GM12878 (cell line): Measurements from ENCODE around the gene THAP9. TPM values are rescaled to one million over a fixed set of nuclear protein-coding genes. Genes with fewer than 3 reads are reported as not detected.
"Not testable (repeated sequence)": the region's sequence is repeated elsewhere in the genome, so short reads cannot be mapped to it uniquely, and the experiment has no call there.

Experiments used
- ATAC-seq: fragments of 200-7000 bp; cut with Tn5 transposase; 3 replicates; pipeline ENCODE4 v1.9.1; 2020; ENCODE audit warnings: mild to moderate bottlenecking, moderate library complexity
- BruUV-seq: library from RNA; stranded (reverse); fragments of 400-500 nt; replicated peaks from 2 replicates; lab custom pipeline; 2021; lab: Mats Ljungman, UMichigan
- CTCF ChIA-PET: fragments of 300-600 bp; sonication (Branson Sonifier 250); formaldehyde crosslinking; extraction: SDS; loops from one replicate; lab custom pipeline; 2021; ENCODE audit warnings: inconsistent platforms; lab: Yijun Ruan, JAX
- POLR2A ChIA-PET: fragments of 350-600 bp; formaldehyde crosslinking; extraction: SDS; loops from one replicate; lab custom pipeline; 2021; ENCODE audit warnings: inconsistent platforms; lab: Charles Lee
- RAD21 ChIA-PET: fragments of 300-600 bp; sonication (Branson Sonifier 250); formaldehyde crosslinking; loops from one replicate; lab custom pipeline; 2023; ENCODE audit warnings: antibody characterized with exemption; ENCODE audit not compliant: unreplicated experiment; lab: Charles Lee
- SMC1A ChIA-PET: fragments of 300-600 bp; sonication (Branson Sonifier 250); formaldehyde crosslinking; loops from one replicate; lab custom pipeline; 2023; ENCODE audit not compliant: unreplicated experiment, uncharacterized antibody; lab: Charles Lee
- DNase-seq: peaks from one replicate; pipeline ENCODE4 v3.0.0-alpha.2; 2011; ENCODE audit warnings: low read depth, low spot score
- FAIRE-seq: peaks from 3 replicates; lab custom pipeline; 2011; peaks lifted over from hg19 to GRCh38; lab: Jason Lieb, UNC
- H2AFZ ChIP-seq: 2 replicates; pipeline ENCODE4 v1.6.0; 2011; ENCODE audit warnings: low read depth, low read length, control low read depth; ENCODE audit not compliant: control insufficient read depth
- H3K27ac ChIP-seq: 2 replicates; pipeline ENCODE4 v1.5.1; 2011; ENCODE audit warnings: control low read depth; ENCODE audit not compliant: control insufficient read depth, insufficient read depth
- H3K27me3 ChIP-seq, 2 experiments: replicated peaks in 1 of 2; 2 replicates each; pipeline versions ENCODE4 v1.6.0 to v1.6.1; 2011; ENCODE audit warnings: low read length in 1 of 2; ENCODE audit not compliant: control insufficient read depth in 2 of 2, insufficient read depth in 2 of 2
- H3K36me3 ChIP-seq, 2 experiments: 2 replicates each; pipeline ENCODE4 v1.5.1; 2011; ENCODE audit warnings: low read length in 1 of 2; ENCODE audit not compliant: control insufficient read depth in 2 of 2, insufficient read depth in 2 of 2
- H3K4me1 ChIP-seq: 2 replicates; pipeline ENCODE4 v1.6.1; 2011; ENCODE audit warnings: mild to moderate bottlenecking, low read length, moderate library complexity, mixed read lengths; ENCODE audit not compliant: control insufficient read depth, insufficient read depth
- H3K4me2 ChIP-seq: 2 replicates; pipeline ENCODE4 v1.6.0; 2011; ENCODE audit warnings: control low read depth; ENCODE audit not compliant: control insufficient read depth, insufficient read depth
- H3K4me3 ChIP-seq: fragments of 200-600 bp; sonication (generic); 2 replicates; pipeline ENCODE4 v1.5.1; 2016
- H3K79me2 ChIP-seq: 2 replicates; pipeline ENCODE4 v1.6.0; 2011; ENCODE audit warnings: low read length; ENCODE audit not compliant: control insufficient read depth, insufficient read depth
- H3K9ac ChIP-seq: 2 replicates; pipeline ENCODE4 v1.8.0; 2011; ENCODE audit warnings: low read length, control low read depth, mixed read lengths; ENCODE audit not compliant: control insufficient read depth, insufficient read depth
- H3K9me3 ChIP-seq: replicated peaks from 3 replicates; pipeline ENCODE4 v1.5.1; 2011; ENCODE audit warnings: mild to moderate bottlenecking, low read length; ENCODE audit not compliant: control insufficient read depth, insufficient read depth
- H4K20me1 ChIP-seq: 2 replicates; pipeline ENCODE4 v1.6.0; 2011; ENCODE audit not compliant: control insufficient read depth, insufficient read depth
- BHLHE40 ChIP-seq, 2 experiments: fragments of 450-650 bp in 1 of 2; IDR thresholded peaks; 2 replicates each; pipeline ENCODE4 v1.6.1; 2011 to 2017; ENCODE audit warnings: low read depth in 2 of 2, borderline replicate concordance in 1 of 2, improper control_type of control experiment in 1 of 2, low read length in 1 of 2, mild to moderate bottlenecking in 1 of 2
- EP300 ChIP-seq, 2 experiments: fragments of 150-350 bp in 1 of 2; IDR thresholded peaks; 2 replicates each; pipeline ENCODE4 v1.6.1; 2011 to 2012; ENCODE audit warnings: low read depth in 2 of 2, low read length in 2 of 2, borderline replicate concordance in 1 of 2, improper control_type of control experiment in 1 of 2, inconsistent platforms in 1 of 2; ENCODE audit not compliant: control insufficient read depth in 1 of 2
- HDGF ChIP-seq: fragments of 450-650 bp; IDR thresholded peaks from 2 replicates; pipeline ENCODE4 v1.6.1; 2016; ENCODE audit warnings: antibody characterized with exemption
- NFYA ChIP-seq: IDR thresholded peaks from 2 replicates; pipeline ENCODE4 v1.6.1; 2011; ENCODE audit warnings: low read depth, mild to moderate bottlenecking, low read length, improper control_type of control experiment, borderline replicate concordance
- NRF1 ChIP-seq: conservative IDR thresholded peaks from 2 replicates; pipeline ENCODE4 v1.6.1; 2011; ENCODE audit warnings: mild to moderate bottlenecking, low read depth, low read length, improper control_type of control experiment
- RB1 ChIP-seq: fragments of 450-650 bp; formaldehyde crosslinking; IDR thresholded peaks from 2 replicates; pipeline ENCODE4 v1.6.1; 2017; ENCODE audit warnings: mild to moderate bottlenecking, borderline replicate concordance
- RFX5 ChIP-seq: IDR thresholded peaks from 2 replicates; pipeline ENCODE4 v1.6.1; 2011; ENCODE audit warnings: low read depth, low read length, improper control_type of control experiment
- SPI1 ChIP-seq: IDR thresholded peaks from 2 replicates; pipeline ENCODE4 v1.6.1; 2011; ENCODE audit warnings: low read depth, mild to moderate bottlenecking, low read length, moderate library complexity, borderline replicate concordance; ENCODE audit not compliant: insufficient read depth
- ZNF207 ChIP-seq: fragments of 450-650 bp; IDR thresholded peaks from 2 replicates; pipeline ENCODE4 v1.6.1; 2014; ENCODE audit warnings: antibody characterized with exemption, mild to moderate bottlenecking, borderline replicate concordance
- WGBS: methylation state at CpG from one replicate; pipeline ENCODE4 v1.1.6; 2016; ENCODE audit warnings: low lambda C conversion rate; ENCODE audit not compliant: insufficient replicate concordance, insufficient coverage; ENCODE audit errors: missing lambda C conversion rate; 5-methylcytosine and 5-hydroxymethylcytosine counted together
- in situ Hi-C: fragments of 300-500 bp; cut with MboI; formaldehyde crosslinking; loops from 9 replicates; pipeline ENCODE4 v1.14.3; 2018; ENCODE audit warnings: mixed read lengths
- intact Hi-C: fragments of 100-400 bp; cut with micrococcal nuclease; formaldehyde crosslinking; loops from one replicate; pipeline ENCODE4 v1.14.2; 2022; ENCODE audit not compliant: unreplicated experiment
- polyA plus RNA-seq, 11 experiments: library from polyadenylated mRNA; depleted of rRNA in 4 of 11; unstranded in 6 of 11; stranded (reverse) in 5 of 11; fragments of >200 nt; fragmentation: Nextera tagmentation in 4 of 11; fragmentation: Illumina TruSeq in 1 of 11; extraction: Ambion mirVana in 4 of 11; extraction: Trizol in 1 of 11; gene quantifications; 1 replicate in 1 of 11; 2 replicates in 10 of 11; pipeline versions ENCODE4 v1.2.1 to v1.2.3, GENCODE V29; 2011 to 2016; ENCODE audit warnings: inconsistent platforms in 2 of 11, missing spikeins in 2 of 11, low read depth in 1 of 11
- total RNA-seq, 4 experiments: library from RNA; depleted of rRNA in 3 of 4; stranded (reverse); fragments of >200 nt in 3 of 4; fragmentation: Illumina TruSeq in 1 of 4; extraction: Trizol in 1 of 4; gene quantifications; 2 replicates each; pipeline versions ENCODE4 v1.2.1 to v1.2.3, GENCODE V29; 2013 to 2021
- TF ChIP-seq, protein P1 (sequence below): fragments of 450-650 bp; IDR thresholded peaks from 2 replicates; pipeline ENCODE4 v1.6.1; 2014; ENCODE audit warnings: mild to moderate bottlenecking

Gene THAP9
- total and polyA plus RNA-seq, 10 of the 15 experiments (the other 5 are each of a cell fraction or from before 2014, with no cell fraction given): 2.1 to 4.9 (median 3.3) TPM

DNA sequence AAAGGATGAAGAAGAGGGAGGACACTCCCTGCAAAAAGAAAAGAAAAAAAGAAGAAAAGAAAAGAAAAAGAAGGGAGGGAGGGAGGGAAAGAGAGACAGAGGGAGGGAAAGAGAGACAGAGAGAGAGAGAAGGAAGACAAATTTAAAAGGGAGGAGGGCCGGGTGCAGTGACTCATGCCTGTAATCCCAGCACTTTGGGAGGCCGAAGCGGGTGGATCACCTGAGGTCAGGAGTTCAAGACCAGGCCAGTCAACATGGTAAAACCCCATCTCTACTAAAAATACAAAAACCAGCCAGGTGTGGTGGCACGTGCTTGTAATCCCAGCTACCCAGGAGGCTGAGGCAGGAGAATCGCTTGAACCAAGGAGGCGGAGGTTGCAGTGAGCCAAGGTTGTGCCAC is 34.5 kb upstream of the THAP9 start:
- CTCF ChIA-PET: interaction anchor here (0.7 to 2.4 kb wide), 2 partner anchors 12 to 437 kb away, joined by 3 to 6 read pairs; no protein-coding TSS in a partner anchor
- SMC1A ChIA-PET: interaction anchor here (1.8 kb wide), 1 partner anchor 12 kb away, joined by 7 read pairs; no protein-coding TSS in a partner anchor
- H3K79me2 ChIP-seq, H3K4me2 ChIP-seq, DNase-seq, H3K27me3 ChIP-seq, H3K4me1 ChIP-seq, FAIRE-seq, H3K9ac ChIP-seq, BruUV-seq, H2AFZ ChIP-seq, H4K20me1 ChIP-seq, H3K4me3 ChIP-seq, ATAC-seq, H3K9me3 ChIP-seq, intact Hi-C loops, H3K27ac ChIP-seq, in situ Hi-C loops: not testable (repeated sequence)
- RAD21 ChIA-PET: interaction anchor here (0.9 kb wide), 1 partner anchor 11 kb away, joined by 3 read pairs; no protein-coding TSS in a partner anchor
- TF ChIP-seq BHLHE40 (IDR thresholded peaks at IDR 0.05; ENCODE audit: borderline replicate concordance in 1 of 2, low read depth in 2 of 2, low read length in 1 of 2): peak in 1 of 2 experiments; percentile 44; a peak in 2 of 4 replicates
- POLR2A ChIA-PET: interaction anchor here (0.6 kb wide), 1 partner anchor 8 kb away, joined by 4 read pairs; no protein-coding TSS in a partner anchor
- 75% methylated on average over 6 of the region's 6 CpGs for WGBS
- peaks cover 3 to 31% of the 10 kb centered on the region in 2 experiments for H3K36me3 ChIP-seq

DNA sequence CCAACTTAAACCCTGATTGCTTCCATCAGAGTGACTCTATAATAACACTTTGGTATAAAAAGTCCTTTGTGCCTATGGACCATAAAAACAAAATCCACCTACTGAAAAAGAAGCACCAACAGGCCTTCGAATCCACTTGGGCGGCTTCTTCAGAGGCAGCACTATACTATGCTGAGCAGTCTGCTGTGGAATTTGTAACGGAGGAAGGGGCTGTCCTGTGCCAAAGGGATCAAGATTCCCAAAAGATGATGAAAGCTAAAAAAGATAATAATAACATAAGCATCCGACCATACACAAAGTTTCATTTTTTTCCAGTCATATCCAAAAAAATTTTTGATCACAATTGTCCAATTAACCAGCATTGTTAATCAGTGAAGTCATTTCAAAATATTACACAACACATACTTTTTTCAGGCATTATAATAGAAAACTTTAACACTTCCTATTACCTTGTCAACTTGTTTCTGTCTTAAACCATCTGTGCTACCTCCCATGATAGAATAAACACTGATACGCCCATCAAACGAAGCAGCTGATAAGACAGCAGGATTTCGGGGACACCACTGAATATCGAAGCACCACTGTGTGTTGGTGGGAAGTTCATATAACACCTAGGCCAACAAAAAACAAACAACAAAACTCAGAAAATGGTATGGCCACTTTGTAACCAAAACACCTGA is 33.7 kb upstream of the THAP9 start:
- ATAC-seq: no peak
- H3K4me1 ChIP-seq: peaks cover 8% of the 10 kb centered on the region
- H3K9me3 ChIP-seq: no peaks in the 10 kb centered on the region
- intact Hi-C loops: no loop called here
- DNase-seq: no peak
- no peak for FAIRE-seq
- SMC1A ChIA-PET: interaction anchor here (1.0 kb wide), 2 partner anchors 15 to 31 kb away, joined by 4 read pairs; no protein-coding TSS in a partner anchor
- H3K36me3 ChIP-seq: peaks cover 3 to 36% of the 10 kb centered on the region in 2 experiments
- TF ChIP-seq RFX5: no peak
- TF ChIP-seq SPI1: no peak
- no peak for TF ChIP-seq RB1
- no peak for TF ChIP-seq NRF1
- TF ChIP-seq EP300 (IDR thresholded peaks at IDR 0.05; ENCODE audit: borderline replicate concordance in 1 of 2, control insufficient read depth in 1 of 2, low read depth in 2 of 2, low read length in 2 of 2): no peak
- no peak for TF ChIP-seq ZNF207
- TF ChIP-seq, protein P1, sequence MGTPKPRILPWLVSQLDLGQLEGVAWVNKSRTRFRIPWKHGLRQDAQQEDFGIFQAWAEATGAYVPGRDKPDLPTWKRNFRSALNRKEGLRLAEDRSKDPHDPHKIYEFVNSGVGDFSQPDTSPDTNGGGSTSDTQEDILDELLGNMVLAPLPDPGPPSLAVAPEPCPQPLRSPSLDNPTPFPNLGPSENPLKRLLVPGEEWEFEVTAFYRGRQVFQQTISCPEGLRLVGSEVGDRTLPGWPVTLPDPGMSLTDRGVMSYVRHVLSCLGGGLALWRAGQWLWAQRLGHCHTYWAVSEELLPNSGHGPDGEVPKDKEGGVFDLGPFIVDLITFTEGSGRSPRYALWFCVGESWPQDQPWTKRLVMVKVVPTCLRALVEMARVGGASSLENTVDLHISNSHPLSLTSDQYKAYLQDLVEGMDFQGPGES: no peak
- TF ChIP-seq NFYA: no peak
- TF ChIP-seq HDGF: no peak
- in situ Hi-C loops: no loop called here
- CTCF ChIA-PET: interaction anchor here (0.6 to 2.4 kb wide), 3 partner anchors 10 to 207 kb away, joined by 3 to 6 read pairs (median 4); no protein-coding TSS in a partner anchor
- RAD21 ChIA-PET: interaction anchor here (0.8 kb wide), 1 partner anchor 414 kb away, joined by 4 read pairs; no protein-coding TSS in a partner anchor
- no TSS peak for BruUV-seq
- 98% methylated on average over 8 of the region's 8 CpGs for WGBS
- H3K4me3 ChIP-seq: no peak overlapping the region
- no peaks in the 10 kb centered on the region for H4K20me1 ChIP-seq
- no peaks in the 10 kb centered on the region for H3K27me3 ChIP-seq
- no peak overlapping the region for H3K9ac ChIP-seq
- H2AFZ ChIP-seq: no peak overlapping the region
- POLR2A ChIA-PET: interaction anchor here (1.4 kb wide), 1 partner anchor 19 kb away, joined by 3 read pairs; no protein-coding TSS in a partner anchor
- H3K27ac ChIP-seq: no peak overlapping the region
- no peaks in the 10 kb centered on the region for H3K79me2 ChIP-seq
- no peak overlapping the region for H3K4me2 ChIP-seq
